SK-N-MC (cell line): ENCODE results near the gene RNPC3.
"Not testable (repeated sequence)": the region's sequence is repeated elsewhere in the genome, so short reads cannot be mapped to it uniquely, and the experiment has no call there.

Experiments
- EZH2 ChIP-seq: fragments of 200-600 bp; sonication (generic); IDR thresholded peaks from one replicate; pipeline ENCODE4 v1.6.1; 2017; ENCODE audit warnings: antibody characterized with exemption
- POLR2AphosphoS5 ChIP-seq: IDR thresholded peaks from 2 replicates; pipeline ENCODE4 v1.6.1; 2012; ENCODE audit warnings: mild to moderate bottlenecking, low read depth, low read length, borderline replicate concordance

DNA sequence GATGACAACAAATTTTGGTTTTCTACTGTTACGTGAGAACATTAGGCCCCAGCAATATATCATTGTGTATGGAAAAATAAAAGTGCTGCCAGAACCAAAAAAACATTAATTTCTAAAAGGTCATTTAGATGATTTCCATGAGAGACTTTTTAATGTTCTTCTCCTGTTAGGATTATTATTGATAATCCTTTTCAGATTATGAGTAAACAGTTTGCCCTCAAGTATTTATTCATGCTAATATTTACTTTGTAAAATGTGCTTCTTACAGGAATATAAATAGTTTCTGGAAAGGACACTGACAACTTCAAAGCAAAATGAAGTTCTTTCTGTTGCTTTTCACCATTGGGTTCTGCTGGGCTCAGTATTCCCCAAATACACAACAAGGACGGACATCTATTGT, 45.8 kb downstream of the RNPC3 start, which contains the start of gene AMY2B:
- not testable (repeated sequence) for TF ChIP-seq POLR2AphosphoS5, EZH2
